GM20000 (cell line): ENCODE measurements around the gene MSI2.

Experiments
- DNase-seq: peaks from one replicate; pipeline ENCODE4 v3.0.0; 2012; ENCODE audit warnings: low spot score
- CTCF ChIP-seq: IDR thresholded peaks from 2 replicates; pipeline ENCODE4 v1.5.1; 2012; ENCODE audit warnings: mild to moderate bottlenecking, control low read depth; ENCODE audit errors: extremely low read depth, missing control alignments

MSI2 gene

GRCh38 chr17:57425903-57426880, 169.9 kb downstream of the MSI2 start:
- no peak for DNase-seq
- no peak for TF ChIP-seq CTCF

GRCh38 chr17:57429966-57430365, 173.6 kb downstream of the MSI2 start:
- no peak for TF ChIP-seq CTCF
- DNase-seq: no peak

GRCh38 chr17:57431415-57431814, 175.1 kb downstream of the MSI2 start:
- TF ChIP-seq CTCF: no peak
- DNase-seq: no peak

- no peak for TF ChIP-seq CTCF
- no peak for DNase-seq
Observed at GRCh38 chr17:57432507-57433277, 176.4 kb downstream of the MSI2 start.

- DNase-seq: no peak
Observed at GRCh38 chr17:57433452-57433851, 177.1 kb downstream of the MSI2 start.

GRCh38 chr17:57434361-57434760, 178.0 kb downstream of the MSI2 start:
- no peak for DNase-seq
- TF ChIP-seq CTCF: no peak

More at GRCh38 chr17:57433452-57433851, 177.1 kb downstream of the MSI2 start:
- TF ChIP-seq CTCF: no peak

GRCh38 chr17:57436565-57436964, 180.2 kb downstream of the MSI2 start:
- no peak for TF ChIP-seq CTCF
- DNase-seq: no peak
